Transverse colon (tissue), 4 donors: ENCODE results near the gene HOPX.

Experiments
- CTCF ChIP-seq, 5 experiments: fragments of 200-600 bp in 3 of 5; fragments of 450-650 bp in 2 of 5; sonication (generic) in 3 of 5; IDR thresholded peaks; 1 replicate in 2 of 5; 2 replicates in 3 of 5; pipeline ENCODE4 v1.5.1; 2016 to 2017; ENCODE audit warnings: antibody characterized with exemption in 5 of 5, inconsistent platforms in 3 of 5, mild to moderate bottlenecking in 2 of 5, moderate library complexity in 1 of 5
- EP300 ChIP-seq: sonication (generic); formaldehyde crosslinking; IDR thresholded peaks from one replicate; pipeline ENCODE4 v1.6.1; 2017; ENCODE audit warnings: antibody characterized with exemption, low read depth
- POLR2AphosphoS5 ChIP-seq, 3 donors: sonication (generic); formaldehyde crosslinking; IDR thresholded peaks; one replicate each; pipeline ENCODE4 v1.6.1; 2016; ENCODE audit warnings: antibody characterized with exemption in 3 of 3

DNA sequence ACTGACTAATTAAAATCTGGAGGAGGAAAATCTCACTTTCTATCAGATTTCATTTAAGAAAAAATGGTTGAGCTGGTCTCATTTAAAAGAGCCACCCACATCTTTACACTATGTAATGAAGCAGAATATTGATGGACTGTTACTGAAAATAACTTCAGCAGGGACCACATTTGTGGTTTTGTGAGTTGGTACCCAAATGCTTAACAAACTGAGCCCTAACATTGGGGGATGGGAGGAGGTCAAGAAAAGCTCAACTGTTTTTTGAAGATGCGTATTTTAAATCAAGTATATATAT, 30.1 kb downstream of the HOPX start:
- no peak for TF ChIP-seq CTCF (IDR thresholded peaks at IDR 0.05)
- TF ChIP-seq EP300: no peak
- TF ChIP-seq POLR2AphosphoS5 (IDR thresholded peaks at IDR 0.05): no peak
